ENCODE data around the gene SYNGR2.

Gene SYNGR2

GRCh38 chr17:78142119-78142861, 26.1 kb upstream of the SYNGR2 start:
- no peak for DNase-seq (ENCODE audit: low read depth in 2 of 2, low spot score in 1 of 2)

- DNase-seq (ENCODE audit: low read depth in 2 of 2, low spot score in 1 of 2) = no peak
Observed at GRCh38 chr17:78143214-78144146, 24.9 kb upstream of the SYNGR2 start.

- no peak for DNase-seq (ENCODE audit: low read depth in 2 of 2, low spot score in 1 of 2)
Observed at GRCh38 chr17:78144147-78144719, 24.1 kb upstream of the SYNGR2 start.

- DNase-seq (ENCODE audit: low read depth in 2 of 2, low spot score in 1 of 2) = no peak
Observed at GRCh38 chr17:78144736-78145641, 23.4 kb upstream of the SYNGR2 start.

- no peak for DNase-seq (ENCODE audit: low read depth in 2 of 2, low spot score in 1 of 2)
Observed at GRCh38 chr17:78146471-78146869, 21.9 kb upstream of the SYNGR2 start.

- DNase-seq (ENCODE audit: low read depth in 2 of 2, low spot score in 1 of 2) = no peak
Observed at GRCh38 chr17:78146881-78147280, 21.5 kb upstream of the SYNGR2 start.

- no peak for DNase-seq (ENCODE audit: low read depth in 2 of 2, low spot score in 1 of 2)
Observed at GRCh38 chr17:78147315-78147998, 20.9 kb upstream of the SYNGR2 start.

- DNase-seq (ENCODE audit: low read depth in 2 of 2, low spot score in 1 of 2) = no peak
Observed at GRCh38 chr17:78148286-78149016, 19.9 kb upstream of the SYNGR2 start.

GRCh38 chr17:78151514-78152008, 16.8 kb upstream of the SYNGR2 start:
- no peak for DNase-seq (ENCODE audit: low read depth in 2 of 2, low spot score in 1 of 2)

GRCh38 chr17:78154903-78155811, 13.2 kb upstream of the SYNGR2 start:
- DNase-seq (ENCODE audit: low read depth in 2 of 2, low spot score in 1 of 2) = no peak

GRCh38 chr17:78159575-78160158, 8.7 kb upstream of the SYNGR2 start:
- DNase-seq (ENCODE audit: low read depth in 2 of 2, low spot score in 1 of 2) = no peak

- DNase-seq (ENCODE audit: low read depth in 2 of 2, low spot score in 1 of 2) = no peak
Observed at GRCh38 chr17:78163881-78164747, 4.3 kb upstream of the SYNGR2 start.

- no peak for DNase-seq (ENCODE audit: low read depth in 2 of 2, low spot score in 1 of 2)
Observed at GRCh38 chr17:78164748-78165607, 3.4 kb upstream of the SYNGR2 start.

- DNase-seq (ENCODE audit: low read depth in 2 of 2, low spot score in 1 of 2) = no peak
Observed at GRCh38 chr17:78166416-78166815, 2.0 kb upstream of the SYNGR2 start.

- DNase-seq (ENCODE audit: low read depth in 2 of 2, low spot score in 1 of 2) = peak in 1 of 2 donors; percentile 21
Observed at GRCh38 chr17:78168903-78169793, 767 bp downstream of the SYNGR2 start.
